Stimulated activated CD4-positive, alpha-beta T cell treated with anti-CD3 and anti-CD28 coated beads, TNF-alpha, amount 100 ng/mL, for 4 hours (primary cell): ENCODE measurements around the gene SH2B2.
"Not testable (repeated sequence)": the region's sequence is repeated elsewhere in the genome, so short reads cannot be mapped to it uniquely, and the experiment has no call there.

Experiments
- DNase-seq, 3 experiments: peaks; one replicate each; pipeline ENCODE4 v3.0.0-alpha.2; 2020; ENCODE audit warnings: low read depth in 3 of 3

Gene SH2B2

GRCh38 chr7:102287111-102287980, 678 bp downstream of the SH2B2 start:
- no peak for DNase-seq

GRCh38 chr7:102287981-102288278, 1.3 kb downstream of the SH2B2 start:
- no peak for DNase-seq

DNA sequence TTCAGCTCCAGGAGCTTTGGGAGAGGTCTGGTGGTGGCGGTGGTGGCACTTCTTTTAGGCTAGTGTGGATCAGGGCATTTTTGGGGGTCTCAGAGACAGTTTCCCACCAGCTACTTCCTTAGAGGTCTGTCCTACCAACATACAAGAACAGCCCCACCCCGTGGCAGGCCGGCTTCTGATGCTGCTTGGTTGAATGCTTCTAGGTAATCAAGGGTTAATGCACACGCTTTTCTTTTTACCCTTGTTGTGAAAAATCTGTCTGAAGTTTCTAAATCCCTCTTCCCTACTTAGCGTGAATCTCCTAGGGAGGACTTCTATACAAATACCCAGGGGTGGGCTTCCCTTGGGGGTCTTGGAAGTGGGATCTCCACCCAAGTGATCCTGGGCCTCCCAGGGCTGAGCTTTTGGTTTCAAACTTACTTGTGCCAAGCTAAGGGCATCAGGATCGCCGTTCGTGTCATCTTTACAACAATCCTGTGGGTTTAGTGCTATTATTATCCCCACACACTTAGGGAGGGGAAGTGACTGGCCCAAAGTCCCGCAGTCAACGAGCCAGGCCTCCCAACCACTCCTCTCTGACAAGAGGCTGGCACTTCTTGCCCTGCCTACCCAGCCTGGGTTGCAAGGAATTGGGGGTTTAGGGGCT, 1.7 kb downstream of the SH2B2 start:
- no peak for DNase-seq

DNA sequence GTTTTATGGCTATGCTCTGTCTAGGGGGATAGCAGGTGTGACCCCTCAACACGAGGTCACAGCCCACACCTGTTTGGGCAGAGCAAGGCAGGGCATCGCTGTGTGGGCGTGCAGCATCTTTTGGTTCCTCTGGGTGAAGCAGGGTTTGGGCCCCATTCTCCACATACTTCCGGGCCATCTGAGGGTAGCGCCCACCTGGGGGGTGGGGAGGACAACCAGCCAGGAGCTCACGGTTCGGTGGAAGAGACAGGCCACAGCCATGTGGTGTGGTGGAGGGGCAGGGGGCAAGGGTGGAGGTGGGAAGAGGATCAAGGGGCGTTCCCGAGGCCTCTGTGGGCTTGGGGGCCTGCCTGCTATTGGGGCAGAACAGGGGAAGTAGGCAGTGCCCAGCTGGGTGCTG, 2.4 kb downstream of the SH2B2 start:
- DNase-seq = no peak

DNA sequence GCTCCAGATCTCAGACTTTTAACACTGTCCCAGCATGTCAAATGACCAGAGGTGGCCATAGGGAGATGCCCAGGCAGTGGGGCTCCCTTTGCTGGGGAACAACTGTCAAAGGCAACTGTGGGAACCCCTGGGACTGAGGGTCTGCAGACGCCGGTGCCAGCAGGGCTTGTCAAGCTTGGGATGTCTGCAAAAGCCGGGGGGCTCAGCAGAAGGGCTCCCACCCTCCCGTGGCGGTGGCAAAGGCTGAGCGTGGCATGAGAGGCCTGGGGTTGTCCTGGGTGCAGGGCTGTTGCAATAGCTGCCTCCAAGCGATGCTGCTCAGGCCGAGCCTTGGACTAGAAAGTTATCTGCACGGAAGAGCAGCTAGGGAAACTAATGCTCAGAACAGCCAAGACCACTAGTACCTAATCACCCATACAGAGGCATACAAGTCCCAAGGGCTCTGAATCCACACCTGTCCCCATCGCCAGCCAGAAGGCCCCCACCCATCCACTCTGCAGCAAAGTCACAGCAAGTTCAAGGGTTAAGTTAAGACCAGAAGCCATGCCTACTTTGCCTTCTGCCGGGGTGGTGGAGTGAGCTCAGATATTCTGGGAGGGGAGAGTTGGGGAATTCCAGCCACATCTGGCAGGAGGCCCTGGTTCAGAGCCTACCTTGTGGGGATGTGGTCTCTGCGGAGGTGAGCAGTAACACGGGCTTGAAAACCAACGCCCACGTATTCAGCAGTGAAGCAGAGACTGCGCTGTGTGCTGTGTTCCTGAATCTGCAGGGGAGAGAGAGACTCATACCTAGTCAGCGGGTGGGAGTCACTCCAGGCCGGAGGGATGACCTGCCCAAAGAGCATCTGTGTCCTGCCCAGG, 4.6 kb downstream of the SH2B2 start:
- peak in 1 of 3 experiments; percentile 23 for DNase-seq

- no peak for DNase-seq
These were observed 5.2 kb downstream of the SH2B2 start for GRCh38 chr7:102291916-102292267.

GRCh38 chr7:102292813-102293798, 6.4 kb downstream of the SH2B2 start:
- no peak for DNase-seq

DNA sequence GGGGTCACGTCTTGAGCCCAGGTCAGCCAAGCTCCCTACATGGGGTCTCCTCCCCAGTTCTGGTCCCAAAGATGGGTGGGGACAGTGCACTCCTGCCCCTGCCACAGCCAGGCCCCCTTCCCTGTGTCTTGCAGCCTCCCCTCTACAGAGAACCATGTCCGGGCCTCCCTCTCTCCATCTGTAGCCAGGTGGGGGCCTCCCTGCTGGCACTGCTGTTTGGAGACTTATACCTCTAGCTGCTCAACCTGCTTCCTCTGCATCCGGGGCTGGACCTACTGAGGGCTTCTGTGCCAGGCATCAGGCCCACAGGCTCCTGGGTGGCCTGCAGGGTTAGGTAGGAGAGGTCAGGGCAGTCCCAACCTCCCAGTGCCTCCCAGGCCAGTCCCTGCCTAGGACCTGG, 7.9 kb downstream of the SH2B2 start:
- DNase-seq = no peak

GRCh38 chr7:102295346-102296178, 8.9 kb downstream of the SH2B2 start:
- DNase-seq = no peak

GRCh38 chr7:102296179-102296438, 9.4 kb downstream of the SH2B2 start:
- DNase-seq = no peak

GRCh38 chr7:102296514-102296913, 9.8 kb downstream of the SH2B2 start:
- no peak for DNase-seq

DNA sequence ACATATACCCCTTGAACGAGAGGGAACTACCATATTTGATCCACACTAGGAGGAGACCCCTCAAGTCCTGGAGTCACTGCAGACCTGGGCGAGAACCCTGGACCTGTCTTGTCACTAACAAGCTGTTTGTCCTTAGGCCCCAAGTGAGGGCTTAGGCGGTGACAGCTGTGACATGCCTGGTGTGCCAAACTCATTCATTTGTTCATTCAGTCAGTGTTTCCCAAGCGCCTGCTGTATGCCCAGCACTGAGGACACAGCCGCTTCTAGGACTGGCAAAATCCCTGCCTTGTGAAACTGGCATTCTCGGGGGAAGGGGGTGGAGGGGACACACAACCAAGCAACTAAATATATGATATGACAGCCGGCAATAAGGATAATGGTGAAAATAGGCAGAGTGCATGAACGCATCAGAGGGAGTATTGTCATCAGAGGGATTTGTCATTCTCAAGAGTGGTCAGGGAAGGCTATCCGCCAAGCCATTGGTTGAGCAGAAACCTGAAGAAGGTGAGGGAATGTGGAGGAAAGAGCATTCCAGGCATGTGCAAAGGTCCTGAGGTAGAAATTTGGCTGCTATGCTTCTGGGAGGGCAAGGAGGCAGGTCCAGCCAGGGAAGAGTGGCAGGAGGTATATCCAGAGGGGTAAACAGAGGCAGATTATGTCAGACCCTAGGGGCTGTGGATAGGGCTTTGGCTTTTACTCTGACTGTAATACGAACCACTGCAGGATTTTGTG, 11.0 kb downstream of the SH2B2 start:
- DNase-seq = no peak

- no peak for DNase-seq
These were observed 14.1 kb downstream of the SH2B2 start for GRCh38 chr7:102300643-102301221.

DNA sequence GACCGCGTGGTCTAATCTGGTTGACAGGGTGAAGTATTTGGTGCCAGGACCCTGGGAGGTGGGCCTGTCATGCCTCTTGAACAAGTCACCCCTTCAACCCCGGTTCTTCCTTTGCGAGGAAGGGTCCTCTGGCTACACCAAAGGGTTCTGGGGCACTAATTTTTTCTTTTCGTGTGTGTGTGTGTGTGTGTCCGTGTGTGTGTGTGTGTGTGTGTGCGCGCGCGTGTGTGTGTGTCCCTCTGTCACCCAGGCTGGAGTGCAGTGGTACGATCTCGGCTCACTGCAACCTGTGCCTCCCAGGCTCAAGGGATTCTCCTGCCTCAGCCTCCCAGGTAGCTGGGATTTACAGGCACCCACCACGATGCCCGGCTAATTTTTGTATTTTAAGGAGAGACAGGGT, 14.7 kb downstream of the SH2B2 start:
- not testable (repeated sequence) for DNase-seq

DNA sequence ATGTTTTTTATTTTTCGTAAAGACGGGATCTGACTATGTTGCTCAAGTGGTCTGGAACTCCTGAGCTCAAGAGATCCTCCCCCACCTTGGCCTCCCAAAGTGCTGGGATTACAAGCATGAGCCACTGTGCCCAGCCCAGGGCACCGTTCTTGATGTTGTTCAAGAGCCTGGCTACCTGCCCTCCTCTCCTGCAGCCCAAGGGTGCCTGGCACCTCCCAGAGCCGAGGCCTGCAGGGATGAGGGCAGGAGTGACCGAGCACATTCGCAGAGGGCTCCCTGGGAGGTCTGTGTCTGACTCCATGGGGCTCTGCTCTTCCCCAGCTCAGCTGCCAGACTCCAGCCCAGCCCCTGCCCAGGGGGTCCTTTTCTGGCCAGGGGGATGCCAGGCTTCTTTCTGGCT, 15.4 kb downstream of the SH2B2 start:
- no peak for DNase-seq

DNA sequence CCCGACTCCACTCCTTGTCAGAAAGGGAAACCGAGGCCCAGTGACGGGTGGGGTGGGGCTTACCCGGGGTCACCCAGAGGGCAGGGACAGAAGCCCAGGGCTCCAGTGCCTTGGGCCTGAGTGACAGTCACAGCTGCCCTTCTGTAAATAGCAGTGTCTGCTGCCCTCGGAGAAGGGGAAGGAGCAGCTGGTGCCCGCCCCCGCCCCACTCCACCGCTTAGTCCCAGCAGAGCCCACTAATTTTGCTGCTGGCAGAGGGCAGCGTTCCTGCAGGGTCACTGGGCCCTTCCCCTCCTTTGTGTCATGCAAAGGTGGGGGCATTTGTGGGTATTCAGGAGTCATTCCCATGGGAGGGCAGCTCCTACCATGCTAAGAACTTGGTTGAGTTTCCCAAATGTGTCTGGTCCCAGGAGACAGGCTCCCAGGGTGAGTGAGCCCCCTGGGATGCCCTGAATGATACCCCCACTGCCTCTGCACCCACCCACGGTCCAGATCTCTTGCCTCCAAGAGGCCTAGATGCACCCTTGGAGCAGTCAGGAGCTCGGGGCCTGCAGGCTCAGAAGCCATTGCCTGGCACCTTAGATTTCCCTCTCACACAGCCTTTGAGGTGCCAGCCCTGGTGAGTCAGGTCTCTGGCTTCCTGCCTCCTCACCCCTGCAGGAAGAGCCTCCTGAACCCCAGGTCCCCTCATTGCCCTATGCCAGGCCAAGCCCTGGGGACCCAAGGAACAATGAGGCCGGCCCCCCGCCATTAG, 17.2 kb downstream of the SH2B2 start:
- DNase-seq = no peak

- DNase-seq = no peak
These were observed 18.0 kb downstream of the SH2B2 start for GRCh38 chr7:102304668-102305067.

DNA sequence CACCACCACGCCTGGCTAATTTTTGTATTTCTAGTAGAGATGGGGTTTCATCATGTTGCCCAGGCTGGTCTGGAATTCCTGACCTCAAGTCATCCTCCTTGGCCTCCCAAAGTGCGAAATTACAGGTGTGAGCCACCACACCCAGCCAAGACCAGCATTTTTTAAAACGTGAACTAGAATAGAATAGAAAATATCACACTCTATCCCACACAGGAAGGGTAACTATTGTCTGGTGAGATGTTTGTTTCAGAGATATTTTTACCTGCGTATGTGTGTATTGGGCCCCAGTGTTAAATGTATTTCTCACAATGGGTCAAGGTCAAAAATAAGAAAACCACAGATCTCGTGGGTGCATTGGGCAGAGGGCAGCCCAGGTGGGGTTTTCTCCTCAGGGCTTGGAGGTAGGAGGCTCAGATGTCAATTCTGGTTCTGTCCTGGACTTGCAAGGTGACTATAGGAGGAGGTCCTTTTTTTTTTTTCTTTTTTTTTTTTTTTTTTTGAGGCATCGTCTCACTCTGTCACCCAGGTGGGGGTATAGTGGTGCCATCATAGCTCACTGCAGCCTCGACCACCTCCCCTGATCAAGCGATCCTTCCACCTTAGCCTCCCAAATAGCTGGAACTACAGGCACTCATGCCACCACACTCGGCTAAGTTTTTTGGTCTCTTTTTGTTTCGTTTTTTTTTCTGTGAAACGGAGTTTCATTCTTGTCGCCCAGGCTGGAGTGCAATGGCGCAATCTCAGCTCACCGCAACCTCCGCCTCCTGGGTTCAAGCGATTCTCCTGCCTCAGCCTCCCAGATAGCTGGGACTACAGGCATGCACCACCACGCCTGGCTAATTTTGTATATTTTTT, 19.0 kb downstream of the SH2B2 start:
- no peak for DNase-seq
